ENCODE data around the gene PHLDA2.

PHLDA2 gene

DNA sequence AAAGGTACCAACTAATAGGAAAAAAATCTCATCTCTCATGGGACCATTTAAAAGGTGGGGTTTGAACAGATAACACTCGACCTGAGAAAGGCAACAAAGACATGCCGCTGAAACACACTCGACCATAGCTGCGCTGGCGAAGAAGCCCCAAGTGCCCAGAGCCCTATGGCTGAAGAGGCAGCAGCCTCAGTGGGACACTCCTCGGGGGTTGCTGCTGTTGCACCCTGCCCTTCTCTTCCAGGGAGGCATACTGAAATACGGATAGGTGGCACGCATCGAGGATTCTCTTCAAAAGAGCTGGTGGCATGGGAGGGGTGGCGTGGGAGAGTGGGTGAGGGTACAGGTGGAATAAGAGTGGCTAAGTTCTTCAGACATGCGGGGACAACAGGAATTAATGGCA is 18.5 kb upstream of the PHLDA2 start:
- Histone ChIP-seq H4K20me1 (ENCODE audit: insufficient read depth, low read length) (peaks cover 39% of the 10 kb centered on the region), H3K36me3 (ENCODE audit: insufficient read depth, low read length) (peaks cover 100% of the 10 kb centered on the region), H3K4me1 (ENCODE audit: insufficient read depth, low read length) (no peaks in the 10 kb centered on the region), H3K4me2 (ENCODE audit: insufficient read depth, low read length) (no peak overlapping the region), H3K9ac (ENCODE audit: low read depth, low read length) (no peak overlapping the region), H3K79me2 (ENCODE audit: insufficient read depth, low read length) (peaks cover 2% of the 10 kb centered on the region), H3K9me3 (ENCODE audit: insufficient read depth, low read length, severe bottlenecking) (no peaks in the 10 kb centered on the region), H3K27me3 (ENCODE audit: insufficient read depth, low read length, poor library complexity) (no peaks in the 10 kb centered on the region), H3K27ac (ENCODE audit: low read length) (no peak overlapping the region), H2AFZ (ENCODE audit: low read depth, low read length) (no peak overlapping the region), H3K4me3 (ENCODE audit: low read depth in 1 of 2, low read length in 2 of 2) (no peak overlapping the region)
- no peak for DNase-seq
- ATAC-seq (ENCODE audit: insufficient read depth, low read depth): no peak
- TF ChIP-seq, protein P1, sequence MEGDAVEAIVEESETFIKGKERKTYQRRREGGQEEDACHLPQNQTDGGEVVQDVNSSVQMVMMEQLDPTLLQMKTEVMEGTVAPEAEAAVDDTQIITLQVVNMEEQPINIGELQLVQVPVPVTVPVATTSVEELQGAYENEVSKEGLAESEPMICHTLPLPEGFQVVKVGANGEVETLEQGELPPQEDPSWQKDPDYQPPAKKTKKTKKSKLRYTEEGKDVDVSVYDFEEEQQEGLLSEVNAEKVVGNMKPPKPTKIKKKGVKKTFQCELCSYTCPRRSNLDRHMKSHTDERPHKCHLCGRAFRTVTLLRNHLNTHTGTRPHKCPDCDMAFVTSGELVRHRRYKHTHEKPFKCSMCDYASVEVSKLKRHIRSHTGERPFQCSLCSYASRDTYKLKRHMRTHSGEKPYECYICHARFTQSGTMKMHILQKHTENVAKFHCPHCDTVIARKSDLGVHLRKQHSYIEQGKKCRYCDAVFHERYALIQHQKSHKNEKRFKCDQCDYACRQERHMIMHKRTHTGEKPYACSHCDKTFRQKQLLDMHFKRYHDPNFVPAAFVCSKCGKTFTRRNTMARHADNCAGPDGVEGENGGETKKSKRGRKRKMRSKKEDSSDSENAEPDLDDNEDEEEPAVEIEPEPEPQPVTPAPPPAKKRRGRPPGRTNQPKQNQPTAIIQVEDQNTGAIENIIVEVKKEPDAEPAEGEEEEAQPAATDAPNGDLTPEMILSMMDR (IDR thresholded peaks at IDR 0.05; ENCODE audit: borderline replicate concordance, extremely low read depth, low read length, poor library complexity, severe bottlenecking): no peak
- no peak for TF ChIP-seq EZH2 (IDR thresholded peaks at IDR 0.05; ENCODE audit: borderline replicate concordance, low read depth, low read length, severe bottlenecking)

DNA sequence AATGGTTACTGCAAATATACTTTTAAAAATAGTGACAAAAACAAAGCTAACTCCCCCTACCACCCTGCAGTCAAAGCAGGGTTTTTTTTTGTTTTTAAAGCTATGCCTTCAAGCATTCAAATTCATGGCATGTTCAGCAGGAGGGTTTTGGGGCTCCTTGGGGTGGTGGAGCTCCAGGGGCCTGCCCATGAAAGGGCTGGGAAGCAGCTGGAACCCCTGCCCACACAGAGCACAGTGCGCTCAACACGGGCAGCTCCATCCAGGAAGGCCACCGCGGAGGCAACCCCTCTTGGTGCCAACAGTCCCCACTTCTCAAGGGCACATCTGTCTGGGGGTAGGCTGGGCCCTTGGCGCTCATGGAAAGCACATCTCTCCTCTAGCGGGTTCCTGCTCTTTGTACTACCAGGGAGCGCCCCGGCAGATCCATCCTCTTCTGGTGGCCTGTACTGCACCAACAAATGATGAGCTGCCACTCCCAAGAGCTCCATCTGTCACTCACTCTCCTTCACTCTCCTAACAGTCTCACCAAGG is 16.6 kb upstream of the PHLDA2 start:
- TF ChIP-seq EZH2 (IDR thresholded peaks at IDR 0.05; ENCODE audit: borderline replicate concordance, low read depth, low read length, severe bottlenecking): no peak
- TF ChIP-seq, protein P1 (IDR thresholded peaks at IDR 0.05; ENCODE audit: borderline replicate concordance, extremely low read depth, low read length, poor library complexity, severe bottlenecking): no peak
- H4K20me1 ChIP-seq (ENCODE audit: insufficient read depth, low read length): peaks cover 39% of the 10 kb centered on the region
- no peaks in the 10 kb centered on the region for H3K4me1 ChIP-seq (ENCODE audit: insufficient read depth, low read length)
- H3K4me3 ChIP-seq (ENCODE audit: low read depth in 1 of 2, low read length in 2 of 2): no peak overlapping the region
- H3K9ac ChIP-seq (ENCODE audit: low read depth, low read length): no peak overlapping the region
- H3K4me2 ChIP-seq (ENCODE audit: insufficient read depth, low read length): no peak overlapping the region
- H3K9me3 ChIP-seq (ENCODE audit: insufficient read depth, low read length, severe bottlenecking): no peaks in the 10 kb centered on the region
- ATAC-seq (ENCODE audit: insufficient read depth, low read depth) (no peak), DNase-seq (no peak)
- H3K27me3 ChIP-seq (ENCODE audit: insufficient read depth, low read length, poor library complexity): no peaks in the 10 kb centered on the region
- H3K27ac ChIP-seq (ENCODE audit: low read length): no peak overlapping the region
- peaks cover 2% of the 10 kb centered on the region for H3K79me2 ChIP-seq (ENCODE audit: insufficient read depth, low read length)
- H2AFZ ChIP-seq (ENCODE audit: low read depth, low read length): no peak overlapping the region
- peaks cover 81% of the 10 kb centered on the region for H3K36me3 ChIP-seq (ENCODE audit: insufficient read depth, low read length)

DNA sequence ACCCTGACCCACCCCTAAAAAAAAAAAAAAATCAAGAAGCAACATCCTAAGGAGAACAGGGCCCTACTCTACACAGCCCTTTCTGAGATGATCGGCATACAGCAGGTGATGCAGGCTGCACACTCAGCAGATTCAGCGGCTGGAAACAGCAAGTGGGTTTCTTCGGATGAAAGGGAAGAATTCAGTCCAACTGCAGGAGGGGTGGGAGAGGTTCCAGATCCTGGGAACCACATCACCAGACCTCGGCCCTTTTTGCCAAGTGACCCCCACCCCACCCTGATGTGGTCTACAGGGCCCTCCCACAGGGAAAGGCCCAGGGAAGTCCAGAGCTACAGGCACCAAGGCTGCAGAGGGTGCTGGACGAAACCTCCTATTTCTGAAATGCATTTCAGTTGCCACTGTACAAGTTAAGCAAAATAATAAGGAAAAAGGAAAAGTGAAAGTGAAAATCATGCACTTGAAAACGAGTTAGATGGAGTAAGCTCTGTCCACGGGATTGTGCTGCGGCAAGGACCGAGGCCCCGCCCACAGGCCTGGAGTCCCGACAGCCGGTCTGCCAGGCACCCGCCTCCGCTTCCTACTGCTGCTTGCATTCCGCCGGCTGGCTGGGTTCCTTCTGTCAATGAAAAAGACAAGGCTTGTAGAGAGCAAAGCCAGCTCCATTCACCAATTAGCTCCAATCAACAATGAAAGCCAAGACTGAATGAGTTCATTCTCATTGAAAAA is 16.0 kb upstream of the PHLDA2 start:
- Histone ChIP-seq H3K9me3 (ENCODE audit: insufficient read depth, low read length, severe bottlenecking) (peaks cover 4% of the 10 kb centered on the region), H4K20me1 (ENCODE audit: insufficient read depth, low read length) (peaks cover 39% of the 10 kb centered on the region), H3K36me3 (ENCODE audit: insufficient read depth, low read length) (peaks cover 75% of the 10 kb centered on the region), H3K4me2 (ENCODE audit: insufficient read depth, low read length) (no peak overlapping the region), H3K9ac (ENCODE audit: low read depth, low read length) (no peak overlapping the region), H3K27ac (ENCODE audit: low read length) (no peak overlapping the region), H3K4me1 (ENCODE audit: insufficient read depth, low read length) (no peaks in the 10 kb centered on the region), H2AFZ (ENCODE audit: low read depth, low read length) (no peak overlapping the region), H3K27me3 (ENCODE audit: insufficient read depth, low read length, poor library complexity) (no peaks in the 10 kb centered on the region), H3K79me2 (ENCODE audit: insufficient read depth, low read length) (peaks cover 2% of the 10 kb centered on the region), H3K4me3 (ENCODE audit: low read depth in 1 of 2, low read length in 2 of 2) (no peak overlapping the region)
- DNase-seq: no peak
- TF ChIP-seq EZH2 (IDR thresholded peaks at IDR 0.05; ENCODE audit: borderline replicate concordance, low read depth, low read length, severe bottlenecking): no peak
- TF ChIP-seq, protein P1 (IDR thresholded peaks at IDR 0.05; ENCODE audit: borderline replicate concordance, extremely low read depth, low read length, poor library complexity, severe bottlenecking): no peak
- ATAC-seq (ENCODE audit: insufficient read depth, low read depth): no peak

Data from DND-41 (cell line).